SK-N-SH (cell line): ENCODE data around the gene ZDHHC7. TPM values are rescaled to one million over a fixed set of nuclear protein-coding genes. Genes with fewer than 3 reads are reported as not detected.

Experiments used
- CTCF ChIA-PET: fragments of 300-600, 350-600 bp; formaldehyde crosslinking; extraction: SDS; loops from one replicate; lab custom pipeline; 2021; lab: Yijun Ruan, JAX
- POLR2A ChIA-PET: fragments of 350-600 bp; sonication (Branson Sonifier 250); formaldehyde crosslinking; extraction: SDS; loops from one replicate; lab custom pipeline; 2020; ENCODE audit warnings: antibody characterized with exemption, inconsistent platforms; lab: Yijun Ruan, JAX
- DNase-seq: peaks from one replicate; pipeline ENCODE4 v3.0.0; 2012
- H2AFZ ChIP-seq: fragments of 200-600 bp; sonication (generic); 2 replicates; pipeline ENCODE4 v1.8.1; 2016; ENCODE audit warnings: antibody characterized with exemption, mild to moderate bottlenecking, low read depth
- H3F3A ChIP-seq: fragments of 200-600 bp; sonication (generic); replicated peaks from 2 replicates; pipeline ENCODE3; 2016; ENCODE audit warnings: antibody characterized with exemption, mild to moderate bottlenecking; ENCODE audit not compliant: insufficient read depth
- H3K27ac ChIP-seq, 2 experiments: fragments of 200-500 bp in 1 of 2; fragments of 200-600 bp in 1 of 2; sonication (Bioruptor generic) in 1 of 2; sonication (generic), shearing (Covaris generic) in 1 of 2; 2 replicates each; pipeline versions ENCODE4 v1.5.1 to v1.6.1; 2014 to 2016; ENCODE audit warnings: low read depth in 2 of 2, inconsistent platforms in 1 of 2, low read length in 1 of 2, mild to moderate bottlenecking in 1 of 2, mixed read lengths in 1 of 2
- H3K27me3 ChIP-seq: fragments of 200-600 bp; sonication (generic), shearing (Covaris generic); 2 replicates; pipeline ENCODE4 v1.6.1; 2016; ENCODE audit warnings: mixed run types; ENCODE audit not compliant: insufficient read depth
- H3K36me3 ChIP-seq, 2 experiments: fragments of 200-500 bp in 1 of 2; fragments of 200-600 bp in 1 of 2; sonication (Bioruptor generic) in 1 of 2; sonication (generic) in 1 of 2; replicated peaks in 1 of 2; 2 replicates each; pipeline versions ENCODE3 to v1.5.1; 2014 to 2016; ENCODE audit warnings: low read length in 1 of 2, mild to moderate bottlenecking in 1 of 2; ENCODE audit not compliant: insufficient read depth in 2 of 2, control insufficient read depth in 1 of 2
- H3K4me1 ChIP-seq, 2 experiments: fragments of 200-500 bp in 1 of 2; fragments of 200-600 bp in 1 of 2; sonication (Bioruptor generic) in 1 of 2; sonication (generic), shearing (Covaris generic) in 1 of 2; 2 replicates each; pipeline versions ENCODE4 v1.5.1 to v1.6.1; 2014 to 2016; ENCODE audit warnings: low read depth in 1 of 2, low read length in 1 of 2, mixed run types in 1 of 2; ENCODE audit not compliant: insufficient read depth in 2 of 2, control insufficient read depth in 1 of 2
- H3K4me2 ChIP-seq: fragments of 200-600 bp; sonication (generic), shearing (Covaris generic); 2 replicates; pipeline ENCODE4 v1.6.1; 2017; ENCODE audit warnings: mixed run types
- H3K4me3 ChIP-seq, 2 experiments: fragments of 200-500 bp in 1 of 2; fragments of 200-600 bp in 1 of 2; sonication (Bioruptor generic) in 1 of 2; sonication (generic), shearing (Covaris generic) in 1 of 2; 2 replicates each; pipeline versions ENCODE4 v1.5.1 to v1.8.1; 2014 to 2016; ENCODE audit warnings: low read depth in 2 of 2, inconsistent platforms in 1 of 2, low read length in 1 of 2, mild to moderate bottlenecking in 1 of 2, mixed read lengths in 1 of 2, moderate library complexity in 1 of 2
- H3K79me2 ChIP-seq: fragments of 200-600 bp; sonication (generic); 2 replicates; pipeline ENCODE4 v1.8.1; 2017; ENCODE audit warnings: mild to moderate bottlenecking; ENCODE audit not compliant: insufficient read depth
- H3K9ac ChIP-seq: fragments of 200-600 bp; sonication (generic); 2 replicates; pipeline ENCODE4 v1.6.1; 2017; ENCODE audit warnings: mixed run types
- H3K9me2 ChIP-seq: fragments of 200-600 bp; sonication (generic); 2 replicates; pipeline ENCODE4 v1.6.1; 2017; ENCODE audit warnings: mixed run types
- H3K9me3 ChIP-seq: fragments of 200-600 bp; sonication (generic); 2 replicates; pipeline ENCODE4 v1.6.1; 2017; ENCODE audit warnings: mixed run types, mild to moderate bottlenecking, moderate library complexity
- H4K20me1 ChIP-seq: fragments of 200-600 bp; sonication (generic); 2 replicates; pipeline ENCODE4 v1.6.1; 2017; ENCODE audit warnings: mild to moderate bottlenecking, mixed run types; ENCODE audit not compliant: insufficient read depth
- CHD2 ChIP-seq: fragments of 150-350 bp; IDR thresholded peaks from 2 replicates; pipeline ENCODE4 v1.6.1; 2018; ENCODE audit warnings: low read length; ENCODE audit not compliant: partially characterized antibody
- CTCF ChIP-seq: fragments of 200-600 bp; sonication (generic); IDR thresholded peaks from 2 replicates; pipeline ENCODE4 v1.6.1; 2017; ENCODE audit warnings: antibody characterized with exemption, mild to moderate bottlenecking, moderate library complexity
- GABPA ChIP-seq: IDR thresholded peaks from 2 replicates; pipeline ENCODE4 v1.4.0; 2012; ENCODE audit warnings: low read depth, mild to moderate bottlenecking
- MXI1 ChIP-seq: IDR thresholded peaks from 2 replicates; pipeline ENCODE4 v1.6.1; 2012; ENCODE audit warnings: mild to moderate bottlenecking, low read depth, low read length, improper control_type of control experiment
- PBX3 ChIP-seq: IDR thresholded peaks from 2 replicates; pipeline ENCODE4; 2012
- REST ChIP-seq: IDR thresholded peaks from 2 replicates; pipeline ENCODE4 v1.6.1; 2012; ENCODE audit warnings: mild to moderate bottlenecking, low read depth, low read length, moderate library complexity
- SIN3A ChIP-seq: IDR thresholded peaks from 2 replicates; pipeline ENCODE4 v1.6.1; 2012; ENCODE audit warnings: low read depth, mild to moderate bottlenecking, low read length, moderate library complexity, borderline replicate concordance
- SMC3 ChIP-seq: IDR thresholded peaks from 2 replicates; pipeline ENCODE4 v1.6.1; 2012; ENCODE audit warnings: low read depth, low read length, improper control_type of control experiment
- TAF1 ChIP-seq: IDR thresholded peaks from 2 replicates; pipeline ENCODE4 v1.6.1; 2012; ENCODE audit warnings: low read depth, mild to moderate bottlenecking, low read length, moderate library complexity, borderline replicate concordance
- USF1 ChIP-seq: IDR thresholded peaks from 2 replicates; pipeline ENCODE4 v1.4.0; 2012; ENCODE audit warnings: low read depth, borderline replicate concordance
- USF2 ChIP-seq: fragments of 150-350 bp; IDR thresholded peaks from 2 replicates; pipeline ENCODE4 v1.6.1; 2017; ENCODE audit warnings: antibody characterized with exemption, low read length, low read depth, borderline replicate concordance
- ZBTB33 ChIP-seq: IDR thresholded peaks from 2 replicates; pipeline ENCODE4 v1.4.0; 2012; ENCODE audit warnings: low read depth, borderline replicate concordance
- WGBS: methylation state at CpG from one replicate; pipeline ENCODE4 v1.1.6; 2017; ENCODE audit warnings: low lambda C conversion rate; 5-methylcytosine and 5-hydroxymethylcytosine counted together
- polyA plus RNA-seq, 3 experiments: library from polyadenylated mRNA; depleted of rRNA; stranded (reverse); fragments of >200 nt; gene quantifications; 2 replicates each; pipeline ENCODE4 v1.2.3, GENCODE V29; 2012

Gene ZDHHC7
- polyA plus RNA-seq, 1 of the 3 experiments (the other 2 are of a cell fraction): 114 TPM

- WGBS: 92% methylated on average over 23 of the region's 27 CpGs
- Histone ChIP-seq H2AFZ (no peak overlapping the region), H4K20me1 (no peaks in the 10 kb centered on the region), H3K4me1 (peaks cover 4 to 19% of the 10 kb centered on the region in 2 experiments; a peak in 3 of 4 replicates), H3K4me3 (no peak overlapping the region), H3K9me3 (no peaks in the 10 kb centered on the region), H3K79me2 (peaks cover 75% of the 10 kb centered on the region), H3K36me3 (peaks cover 34 to 40% of the 10 kb centered on the region in 2 experiments), H3K9me2 (no peaks in the 10 kb centered on the region), H3K4me2 (no peak overlapping the region), H3K27me3 (no peaks in the 10 kb centered on the region), H3K27ac (no peak overlapping the region), H3F3A (peaks cover 27% of the 10 kb centered on the region), H3K9ac (no peak overlapping the region)
- TF ChIP-seq SMC3: no peak
- no peak for TF ChIP-seq SIN3A
- no peak for TF ChIP-seq USF1
- no peak for TF ChIP-seq PBX3
- no peak for TF ChIP-seq TAF1
- TF ChIP-seq MXI1: no peak
- TF ChIP-seq REST: no peak
- no peak for TF ChIP-seq CTCF
- TF ChIP-seq ZBTB33: no peak
- TF ChIP-seq GABPA: no peak
- TF ChIP-seq USF2: no peak
- TF ChIP-seq CHD2: no peak
- ChIA-PET POLR2A (no interaction called here), CTCF (interaction anchor here (1.0 to 2.5 kb wide), 7 partner anchors 7 to 235 kb away, joined by 3 to 10 read pairs (median 3); no protein-coding TSS in a partner anchor)
- no peak for DNase-seq
These were observed 21.4 kb downstream of the ZDHHC7 start for GRCh38 chr16:84989749-84990620.
